PC-3 (cell line): ENCODE measurements around the gene HEPACAM2. TPM values are rescaled to one million over a fixed set of nuclear protein-coding genes. Genes with fewer than 3 reads are reported as not detected.
A peak's percentile ranks its signal among the peaks of the same experiment; 100 is the strongest.

Source experiments
- ATAC-seq: fragments of 200-7000 bp; cut with Tn5 transposase; 2 replicates; pipeline ENCODE4 v1.9.1; 2020; ENCODE audit warnings: mild to moderate bottlenecking, moderate library complexity
- BruUV-seq: library from RNA; stranded (reverse); fragments of 400-500 nt; replicated peaks from 2 replicates; lab custom pipeline; 2021; lab: Mats Ljungman, UMichigan
- CTCF ChIA-PET: fragments of 300-600 bp; sonication (Branson Sonifier 250); formaldehyde crosslinking; loops from one replicate; lab custom pipeline; 2022; ENCODE audit warnings: antibody characterized with exemption; lab: Charles Lee
- POLR2A ChIA-PET: fragments of 300-600 bp; sonication (Branson Sonifier 250); formaldehyde crosslinking; loops from one replicate; lab custom pipeline; 2022; ENCODE audit warnings: antibody characterized with exemption; ENCODE audit not compliant: unreplicated experiment; lab: Charles Lee
- DNase-seq: peaks from one replicate; pipeline ENCODE4 v3.0.0-alpha.2; 2015
- H2AFZ ChIP-seq: fragments of 300-600 bp; sonication (generic); 2 replicates; pipeline ENCODE4 v1.6.0; 2016; ENCODE audit warnings: antibody characterized with exemption, low read length
- H3F3A ChIP-seq: fragments of 300-600 bp; sonication (generic); one replicate; pipeline ENCODE4 v1.6.0; 2017; ENCODE audit warnings: antibody characterized with exemption, low read length, control low read depth, mild to moderate bottlenecking; ENCODE audit not compliant: unreplicated experiment
- H3K27ac ChIP-seq: fragments of 300-600 bp; sonication (generic); 2 replicates; pipeline ENCODE4 v1.5.1; 2016; ENCODE audit warnings: mild to moderate bottlenecking, low read length
- H3K27me3 ChIP-seq: fragments of 300-600 bp; sonication (generic); 2 replicates; pipeline ENCODE4 v1.6.1; 2016; ENCODE audit warnings: low read length, mixed read lengths
- H3K36me3 ChIP-seq: fragments of 300-600 bp; sonication (generic); 2 replicates; pipeline ENCODE4 v1.6.1; 2016; ENCODE audit warnings: low read depth, mixed run types, low read length, mixed read lengths
- H3K4me1 ChIP-seq: fragments of 300-600 bp; sonication (generic); 2 replicates; pipeline ENCODE4 v1.5.1; 2016; ENCODE audit warnings: low read length; ENCODE audit not compliant: insufficient read depth
- H3K4me2 ChIP-seq: fragments of 300-600 bp; sonication (generic); 2 replicates; pipeline ENCODE4 v1.6.0; 2016; ENCODE audit warnings: low read length
- H3K4me3 ChIP-seq: fragments of 300-600 bp; sonication (generic); 2 replicates; pipeline ENCODE4 v1.5.1; 2016; ENCODE audit warnings: mild to moderate bottlenecking, low read length, mixed read lengths
- H3K79me2 ChIP-seq: fragments of 300-600 bp; sonication (generic); 2 replicates; pipeline ENCODE4 v1.6.1; 2017; ENCODE audit warnings: low read length, mixed read lengths
- H3K9ac ChIP-seq: fragments of 300-600 bp; sonication (generic); 2 replicates; pipeline ENCODE4 v1.6.0; 2016; ENCODE audit warnings: mild to moderate bottlenecking, low read length
- H3K9me2 ChIP-seq: fragments of 300-600 bp; sonication (generic); replicated peaks from 2 replicates; pipeline ENCODE4 v1.6.1; 2016; ENCODE audit warnings: mixed run types, low read length, mixed read lengths
- H3K9me3 ChIP-seq: fragments of 300-600 bp; sonication (generic); 2 replicates; pipeline ENCODE4 v1.6.1; 2016; ENCODE audit warnings: low read length, mixed read lengths
- H4K20me1 ChIP-seq: fragments of 300-600 bp; sonication (generic); 2 replicates; pipeline ENCODE4 v1.6.1; 2016; ENCODE audit warnings: low read length, mixed read lengths
- EZH2 ChIP-seq: fragments of 300-600 bp; sonication (generic); IDR thresholded peaks from one replicate; pipeline ENCODE4 v1.6.1; 2017; ENCODE audit warnings: antibody characterized with exemption, mild to moderate bottlenecking, low read length; ENCODE audit not compliant: unreplicated experiment
- EZH2phosphoT487 ChIP-seq: fragments of 300-600 bp; sonication (generic); IDR thresholded peaks from 2 replicates; pipeline ENCODE4 v1.6.1; 2018; ENCODE audit warnings: mild to moderate bottlenecking, antibody characterized with exemption, low read length, borderline replicate concordance
- intact Hi-C: fragments of 100-400 bp; cut with micrococcal nuclease; formaldehyde crosslinking; loops from 2 replicates; pipeline ENCODE4 v1.9.0; 2023
- total RNA-seq: library from RNA; depleted of rRNA; stranded (reverse); fragments of >200 nt; gene quantifications from 2 replicates; pipeline ENCODE4 v1.2.3, GENCODE V29; 2014
- TF ChIP-seq, protein P1 (sequence below): fragments of 300-600 bp; sonication (generic); conservative IDR thresholded peaks from 2 replicates; pipeline ENCODE4 v1.5.1; 2017; ENCODE audit warnings: antibody characterized with exemption, low read depth, mild to moderate bottlenecking, low read length

The HEPACAM2 gene
- total RNA-seq, 1 experiment from 2014 or later = not detected

DNA sequence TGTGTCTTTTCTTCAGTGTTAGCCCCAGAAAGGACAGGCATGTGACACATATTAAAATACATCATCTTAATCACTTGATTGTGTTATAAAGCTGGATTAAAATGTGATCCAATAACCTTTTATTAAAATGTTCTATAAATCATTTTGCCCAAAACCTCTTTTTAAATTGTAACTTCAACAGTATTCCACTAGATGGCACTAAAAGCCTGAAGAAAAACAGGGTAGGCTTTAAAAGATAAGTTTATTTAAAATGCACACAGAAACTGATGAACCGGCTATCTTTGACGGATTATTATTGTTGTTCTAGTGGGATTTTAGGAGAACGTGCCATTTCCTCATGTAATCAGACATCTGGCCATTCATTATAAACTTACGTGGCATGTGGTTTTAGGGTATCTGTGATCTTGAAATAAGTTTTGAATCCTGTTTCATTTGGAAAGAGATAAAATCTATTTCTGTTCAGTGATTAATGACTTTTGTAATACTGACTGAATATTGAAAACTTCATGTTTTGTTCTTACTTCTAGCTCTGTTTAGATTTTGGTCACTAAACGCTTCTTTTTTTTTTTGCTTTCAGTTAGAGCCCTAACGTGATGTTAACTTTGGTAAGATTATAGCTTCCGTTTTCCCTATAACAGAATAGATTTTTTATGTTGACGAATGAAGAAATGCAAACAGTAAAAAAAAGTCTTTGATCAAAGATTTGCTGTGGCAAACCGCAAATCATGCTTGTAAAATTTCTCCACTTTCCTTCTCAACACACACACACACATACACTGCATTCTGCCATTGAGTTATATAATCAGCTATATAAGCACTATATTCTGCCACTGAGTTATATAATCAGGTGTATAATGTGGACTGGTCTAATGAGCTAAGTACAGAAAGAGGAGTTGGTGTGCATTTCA is 19.5 kb upstream of the HEPACAM2 start:
- Histone ChIP-seq H3K79me2 (no peaks in the 10 kb centered on the region), H3K27ac (no peak overlapping the region), H2AFZ (no peak overlapping the region), H3K36me3 (no peaks in the 10 kb centered on the region), H3K4me2 (no peak overlapping the region), H3K4me1 (no peaks in the 10 kb centered on the region), H3K27me3 (no peaks in the 10 kb centered on the region), H3K4me3 (no peak overlapping the region), H4K20me1 (no peaks in the 10 kb centered on the region), H3F3A (no peaks in the 10 kb centered on the region), H3K9ac (no peak overlapping the region), H3K9me3 (no peaks in the 10 kb centered on the region), H3K9me2 (no peaks in the 10 kb centered on the region)
- no TSS peak for BruUV-seq
- no peak for ATAC-seq
- POLR2A ChIA-PET = interaction anchor here (0.6 kb wide), 2 partner anchors 129 to 611 kb away, joined by 3 read pairs; no protein-coding TSS in a partner anchor
- no peak for TF ChIP-seq EZH2phosphoT487
- TF ChIP-seq, protein P1, sequence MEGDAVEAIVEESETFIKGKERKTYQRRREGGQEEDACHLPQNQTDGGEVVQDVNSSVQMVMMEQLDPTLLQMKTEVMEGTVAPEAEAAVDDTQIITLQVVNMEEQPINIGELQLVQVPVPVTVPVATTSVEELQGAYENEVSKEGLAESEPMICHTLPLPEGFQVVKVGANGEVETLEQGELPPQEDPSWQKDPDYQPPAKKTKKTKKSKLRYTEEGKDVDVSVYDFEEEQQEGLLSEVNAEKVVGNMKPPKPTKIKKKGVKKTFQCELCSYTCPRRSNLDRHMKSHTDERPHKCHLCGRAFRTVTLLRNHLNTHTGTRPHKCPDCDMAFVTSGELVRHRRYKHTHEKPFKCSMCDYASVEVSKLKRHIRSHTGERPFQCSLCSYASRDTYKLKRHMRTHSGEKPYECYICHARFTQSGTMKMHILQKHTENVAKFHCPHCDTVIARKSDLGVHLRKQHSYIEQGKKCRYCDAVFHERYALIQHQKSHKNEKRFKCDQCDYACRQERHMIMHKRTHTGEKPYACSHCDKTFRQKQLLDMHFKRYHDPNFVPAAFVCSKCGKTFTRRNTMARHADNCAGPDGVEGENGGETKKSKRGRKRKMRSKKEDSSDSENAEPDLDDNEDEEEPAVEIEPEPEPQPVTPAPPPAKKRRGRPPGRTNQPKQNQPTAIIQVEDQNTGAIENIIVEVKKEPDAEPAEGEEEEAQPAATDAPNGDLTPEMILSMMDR = peak; percentile 76
- intact Hi-C loops = loop anchor here (1.0 kb wide), 2 partner anchors 129 to 306 kb away; no protein-coding TSS in a partner anchor
- CTCF ChIA-PET = interaction anchor here (0.6 to 2.0 kb wide), 3 partner anchors 67 to 289 kb away, joined by 4 to 11 read pairs (median 6); no protein-coding TSS in a partner anchor
- peak; percentile 57 for DNase-seq

DNA sequence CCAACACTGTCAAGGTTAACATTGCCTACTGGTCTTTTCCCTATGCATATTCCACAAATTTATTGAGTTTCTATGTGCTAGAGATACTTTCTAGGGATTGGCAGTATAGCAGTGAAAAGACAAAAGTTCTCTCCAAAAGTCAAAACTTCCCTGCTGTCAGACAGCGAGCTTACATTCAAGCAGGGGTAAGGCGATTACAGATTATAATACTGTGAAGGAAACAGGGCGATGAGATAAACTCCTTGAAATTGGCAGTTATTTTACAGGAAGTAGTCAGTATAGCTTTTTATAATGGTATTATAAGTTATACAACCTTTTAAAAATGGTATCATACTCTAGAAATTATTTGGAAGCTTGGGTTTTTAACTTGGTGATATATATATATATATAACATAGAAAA is 15.8 kb upstream of the HEPACAM2 start:
- H4K20me1 ChIP-seq = no peaks in the 10 kb centered on the region
- peaks cover 9% of the 10 kb centered on the region for H3K79me2 ChIP-seq
- no peaks in the 10 kb centered on the region for H3K9me2 ChIP-seq
- no peaks in the 10 kb centered on the region for H3K27me3 ChIP-seq
- ChIA-PET CTCF (no interaction called here), POLR2A (no interaction called here)
- H3K27ac ChIP-seq = no peak overlapping the region
- H3K9me3 ChIP-seq = no peaks in the 10 kb centered on the region
- H2AFZ ChIP-seq = no peak overlapping the region
- intact Hi-C loops = no loop called here
- H3F3A ChIP-seq = no peaks in the 10 kb centered on the region
- no peak for ATAC-seq
- no peaks in the 10 kb centered on the region; the same call in 1 of the 2 replicates for H3K36me3 ChIP-seq
- no peaks in the 10 kb centered on the region for H3K4me1 ChIP-seq
- no peak overlapping the region for H3K9ac ChIP-seq
- BruUV-seq = no TSS peak
- H3K4me2 ChIP-seq = no peak overlapping the region
- DNase-seq = no peak
- no peak overlapping the region for H3K4me3 ChIP-seq
- TF ChIP-seq EZH2 (no peak), EZH2phosphoT487 (no peak)
- TF ChIP-seq, protein P1 = no peak

DNA sequence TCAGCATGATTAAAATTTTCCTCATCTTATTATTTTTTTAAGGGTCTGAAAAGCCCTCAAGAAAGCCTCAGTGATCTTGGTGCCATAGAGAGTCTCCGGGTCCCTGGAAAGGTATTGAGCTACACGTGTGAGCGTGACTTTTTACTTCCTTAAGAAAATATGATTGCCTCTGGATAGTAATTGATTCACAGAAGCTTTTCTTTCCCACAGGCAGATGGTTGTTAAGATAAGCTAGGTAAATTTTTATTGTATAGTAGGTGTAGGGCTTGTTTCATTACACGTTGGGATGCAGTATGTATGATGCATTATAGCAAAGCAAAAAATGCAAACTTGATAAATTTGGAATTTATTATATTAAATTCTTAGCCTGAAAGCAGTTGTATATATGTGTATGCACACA is 13.6 kb upstream of the HEPACAM2 start:
- Histone ChIP-seq H3F3A (no peaks in the 10 kb centered on the region), H3K27me3 (no peaks in the 10 kb centered on the region), H3K9me3 (no peaks in the 10 kb centered on the region), H3K4me2 (no peak overlapping the region), H3K4me3 (no peak overlapping the region), H4K20me1 (no peaks in the 10 kb centered on the region), H3K27ac (no peak overlapping the region), H3K79me2 (peaks cover 28% of the 10 kb centered on the region), H3K36me3 (no peaks in the 10 kb centered on the region; the same call in 1 of the 2 replicates), H3K9me2 (no peaks in the 10 kb centered on the region), H3K9ac (no peak overlapping the region), H3K4me1 (no peaks in the 10 kb centered on the region), H2AFZ (no peak overlapping the region)
- POLR2A ChIA-PET = no interaction called here
- TF ChIP-seq EZH2phosphoT487 (no peak), EZH2 (no peak)
- TF ChIP-seq, protein P1 = no peak
- DNase-seq = no peak
- BruUV-seq = no TSS peak
- ATAC-seq = no peak
- intact Hi-C loops = loop anchor here (10.0 kb wide), 1 partner anchor 405 kb away; the partner anchor contains the start of gene CDK6
- CTCF ChIA-PET = interaction anchor here (0.6 kb wide), 1 partner anchor 559 kb away, joined by 7 read pairs; no protein-coding TSS in a partner anchor
